ENCODE data around the gene SH2D6.
"Not testable (repeated sequence)": the region's sequence is repeated elsewhere in the genome, so short reads cannot be mapped to it uniquely, and the experiment has no call there.

Gene SH2D6

GRCh38 chr2:85418132-85419008 lies at the start of gene SH2D6:
SH2D6 (plus strand) TSS chr2:85418714; CDS start chr2:85429466, 10,752 bp downstream.
- peak; percentile 70 for DNase-seq (ENCODE audit: low read depth)

DNA sequence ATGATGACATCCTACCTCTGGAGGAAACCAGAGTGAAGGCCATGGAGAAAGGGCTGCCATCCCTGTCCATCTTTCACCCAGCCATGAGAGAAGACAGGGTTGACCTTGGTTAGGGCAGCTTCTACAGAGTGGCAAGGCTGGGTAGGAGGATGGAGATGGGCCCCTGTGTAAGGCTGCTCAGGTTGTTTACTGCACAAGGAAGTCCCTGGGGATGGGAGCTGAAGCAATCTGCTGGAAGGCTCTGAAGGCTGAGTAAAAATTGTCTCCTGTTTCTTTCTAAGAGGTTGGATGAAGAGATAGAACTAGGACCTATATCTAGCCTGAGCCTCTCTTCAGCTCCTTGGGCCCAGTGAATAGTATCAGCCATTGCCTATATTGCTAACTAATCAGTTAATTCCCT lies 49.6 kb upstream of the SH2D6 start:
- no peak for DNase-seq (ENCODE audit: low read depth)

GRCh38 chr2:85369500-85369899 lies 49.0 kb upstream of the SH2D6 start:
- DNase-seq (ENCODE audit: low read depth) = no peak

GRCh38 chr2:85371045-85371444 lies 47.5 kb upstream of the SH2D6 start:
- no peak for DNase-seq (ENCODE audit: low read depth)

GRCh38 chr2:85376291-85377065 lies 42.0 kb upstream of the SH2D6 start:
- no peak for DNase-seq (ENCODE audit: low read depth)

- no peak for DNase-seq (ENCODE audit: low read depth)
These were observed 41.4 kb upstream of the SH2D6 start for GRCh38 chr2:85377083-85377482.

DNA sequence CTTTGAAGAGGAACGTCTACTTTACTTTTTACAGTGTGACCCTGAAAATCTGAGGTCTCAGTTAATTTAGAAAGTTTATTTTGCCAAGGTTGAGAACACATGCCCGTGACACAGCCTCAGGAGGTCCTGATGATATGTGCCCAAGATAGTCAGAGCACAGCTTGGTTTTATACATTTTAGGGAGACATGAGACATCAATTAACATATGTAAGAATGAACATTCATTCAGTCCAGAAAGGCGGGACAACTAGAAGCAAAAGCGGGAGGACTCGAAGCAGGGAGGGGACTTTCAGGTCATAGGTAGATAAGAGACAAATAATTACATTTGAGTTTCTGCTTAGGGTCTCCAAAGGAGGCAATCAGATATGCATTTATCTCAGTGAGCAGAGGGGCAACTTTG lies 40.3 kb upstream of the SH2D6 start:
- DNase-seq (ENCODE audit: low read depth) = no peak

DNA sequence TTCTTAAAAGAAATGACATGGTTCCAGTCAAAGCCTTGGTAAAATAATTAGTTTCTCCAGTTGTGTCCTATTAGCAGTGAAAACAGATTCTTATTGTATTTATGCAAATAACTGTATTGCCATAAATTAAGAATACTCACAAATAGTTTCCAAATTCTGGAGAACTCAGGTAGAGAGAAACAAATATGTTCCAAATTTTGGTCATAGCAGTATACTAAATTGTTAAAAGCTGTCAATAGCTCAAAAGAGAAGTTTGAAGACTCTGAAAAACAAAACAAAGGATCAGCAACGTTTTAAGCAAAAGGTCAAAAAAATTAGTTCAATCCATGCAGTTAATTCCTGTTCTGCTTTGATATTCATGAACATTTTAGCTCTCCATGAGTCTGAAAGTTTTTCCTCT lies 38.5 kb upstream of the SH2D6 start:
- DNase-seq (ENCODE audit: low read depth) = no peak

- DNase-seq (ENCODE audit: low read depth) = not testable (repeated sequence)
These were observed 35.4 kb upstream of the SH2D6 start for GRCh38 chr2:85383151-85383550.

DNA sequence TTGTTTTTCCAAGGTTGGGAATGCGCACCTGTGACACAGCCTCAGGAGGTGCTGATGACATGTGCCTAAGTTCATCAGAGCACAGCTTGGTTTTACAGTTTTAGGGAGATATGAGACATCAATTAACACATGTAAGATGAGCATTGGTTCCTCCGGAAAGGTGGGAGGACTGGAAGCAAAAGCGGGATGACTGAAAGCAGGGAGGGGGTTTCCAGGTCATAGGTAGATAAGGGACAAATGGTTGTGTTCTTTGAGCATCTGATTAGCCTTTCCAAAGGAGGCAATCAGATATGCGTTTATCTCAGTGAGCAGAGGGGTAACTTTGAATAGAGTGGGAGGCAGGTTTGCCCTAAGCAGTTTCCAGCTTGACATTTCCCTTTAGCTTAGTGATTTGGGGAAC lies 34.7 kb upstream of the SH2D6 start:
- no peak for DNase-seq (ENCODE audit: low read depth)

- DNase-seq (ENCODE audit: low read depth) = no peak
These were observed 32.8 kb upstream of the SH2D6 start for GRCh38 chr2:85385746-85386145.

DNA sequence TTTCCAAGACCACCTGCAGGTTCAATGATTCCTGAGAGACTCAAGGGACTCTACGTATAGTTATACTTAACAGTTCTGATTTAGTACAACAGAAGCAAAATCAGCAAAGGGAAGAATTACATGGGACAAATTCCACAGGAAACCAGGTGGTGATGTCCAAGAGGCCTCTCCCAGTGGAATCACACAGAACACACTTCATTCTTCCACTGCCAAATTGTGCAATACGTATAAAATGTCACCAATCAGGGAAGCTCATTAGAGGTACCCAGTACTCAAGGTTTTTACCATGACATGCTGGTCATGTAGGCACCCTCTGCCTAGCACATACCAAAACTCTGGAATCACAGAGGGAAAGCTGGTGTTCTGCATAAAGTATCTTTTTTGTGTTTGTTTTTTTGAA lies 30.8 kb upstream of the SH2D6 start:
- no peak for DNase-seq (ENCODE audit: low read depth)

DNA sequence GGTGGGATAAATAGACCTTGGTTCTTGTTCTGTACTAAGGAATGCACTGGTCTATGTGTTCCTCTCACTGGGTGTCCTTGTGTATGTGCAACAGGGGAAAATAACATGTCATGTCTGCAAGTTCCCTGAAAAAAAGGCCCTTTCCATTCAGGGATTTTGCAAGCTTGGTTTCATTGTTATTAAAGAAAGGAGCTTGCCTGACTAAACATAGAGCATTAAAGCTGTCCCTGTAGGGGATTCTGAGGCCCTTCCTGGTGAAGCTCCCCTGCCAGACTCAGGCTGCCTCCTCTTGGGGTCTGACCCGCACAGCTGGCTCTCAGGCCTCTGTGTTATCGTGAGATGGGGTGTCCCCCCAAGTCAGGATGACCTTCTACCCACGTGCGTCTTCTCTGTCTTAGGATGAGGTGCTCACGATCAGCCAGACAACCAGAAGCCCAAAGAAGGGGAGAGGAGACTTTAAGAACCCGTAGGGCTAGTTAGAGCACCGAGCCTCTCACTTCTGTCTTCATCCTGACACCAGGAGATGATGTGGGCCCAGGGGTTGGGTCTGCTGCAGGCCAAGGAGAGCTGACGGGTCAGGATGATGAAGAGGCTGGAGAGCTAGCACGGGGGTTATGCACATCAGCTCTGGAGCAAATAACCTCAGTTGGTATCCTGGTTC lies 29.5 kb upstream of the SH2D6 start:
- no peak for DNase-seq (ENCODE audit: low read depth)

- DNase-seq (ENCODE audit: low read depth) = peak; percentile 61
These were observed 27.4 kb upstream of the SH2D6 start for GRCh38 chr2:85390941-85391669.

- DNase-seq (ENCODE audit: low read depth) = no peak
These were observed 24.7 kb upstream of the SH2D6 start for GRCh38 chr2:85393836-85394235.

GRCh38 chr2:85394261-85394681 lies 24.2 kb upstream of the SH2D6 start:
- no peak for DNase-seq (ENCODE audit: low read depth)

GRCh38 chr2:85394976-85395375 lies 23.5 kb upstream of the SH2D6 start:
- no peak for DNase-seq (ENCODE audit: low read depth)

DNA sequence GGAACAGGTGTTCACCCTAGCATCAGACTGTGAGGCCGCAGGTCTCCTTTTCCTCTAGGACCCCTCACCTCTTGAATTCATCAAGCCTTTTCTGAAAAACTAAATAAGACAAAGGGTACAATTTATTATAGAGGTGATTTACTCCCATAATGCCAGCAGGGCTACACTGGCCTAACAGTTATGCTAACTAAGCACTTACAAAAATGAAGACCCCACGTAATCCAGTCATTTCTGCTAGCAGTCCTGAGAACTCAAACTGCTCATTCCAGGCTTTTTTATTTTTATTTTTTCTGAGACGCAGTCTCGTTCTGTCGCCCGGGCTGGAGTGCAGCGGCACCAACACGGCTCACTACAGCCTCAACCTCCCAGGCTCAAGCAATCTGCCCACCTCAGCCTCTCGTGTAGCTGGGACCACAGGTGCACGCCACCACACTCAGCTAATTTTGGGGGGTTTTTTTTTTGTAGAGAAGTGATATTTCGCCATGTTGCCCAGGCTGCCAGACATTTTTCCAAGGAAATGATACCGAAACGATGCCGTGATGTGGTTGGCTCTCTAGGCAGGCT lies 22.5 kb upstream of the SH2D6 start:
- no peak for DNase-seq (ENCODE audit: low read depth)

GRCh38 chr2:85396531-85397470 lies 21.7 kb upstream of the SH2D6 start:
- DNase-seq (ENCODE audit: low read depth) = no peak

DNA sequence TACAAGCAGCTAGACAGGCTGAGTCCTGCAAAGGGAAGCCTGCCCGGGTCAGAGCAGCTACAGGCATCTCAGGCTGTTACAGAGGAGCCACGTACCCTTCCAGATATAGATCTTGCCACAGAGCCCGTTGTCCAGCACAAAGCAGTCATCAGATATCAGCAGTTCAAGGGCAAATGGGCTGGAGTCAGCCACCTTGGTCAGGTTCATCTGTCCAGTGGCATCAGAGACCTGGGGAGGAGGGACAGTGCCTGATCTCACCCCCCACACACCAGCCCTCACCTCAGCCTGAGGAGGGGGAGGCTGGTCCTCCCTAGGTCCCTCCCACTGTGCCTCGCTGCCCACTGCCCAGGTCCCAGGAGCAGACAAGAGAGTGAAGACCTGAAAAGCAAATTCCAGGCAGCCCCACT lies 20.6 kb upstream of the SH2D6 start:
- DNase-seq (ENCODE audit: low read depth) = no peak

Data from stimulated activated CD8-positive, alpha-beta memory T cell treated with anti-CD3 and anti-CD28 coated beads, Interleukin-15, amount 100 ng/mL, for 1 hour (primary cell).